ENCODE results near the gene VPS26B.
"Not testable (repeated sequence)": the region's sequence is repeated elsewhere in the genome, so short reads cannot be mapped to it uniquely, and the experiment has no call there.

VPS26B gene

DNA sequence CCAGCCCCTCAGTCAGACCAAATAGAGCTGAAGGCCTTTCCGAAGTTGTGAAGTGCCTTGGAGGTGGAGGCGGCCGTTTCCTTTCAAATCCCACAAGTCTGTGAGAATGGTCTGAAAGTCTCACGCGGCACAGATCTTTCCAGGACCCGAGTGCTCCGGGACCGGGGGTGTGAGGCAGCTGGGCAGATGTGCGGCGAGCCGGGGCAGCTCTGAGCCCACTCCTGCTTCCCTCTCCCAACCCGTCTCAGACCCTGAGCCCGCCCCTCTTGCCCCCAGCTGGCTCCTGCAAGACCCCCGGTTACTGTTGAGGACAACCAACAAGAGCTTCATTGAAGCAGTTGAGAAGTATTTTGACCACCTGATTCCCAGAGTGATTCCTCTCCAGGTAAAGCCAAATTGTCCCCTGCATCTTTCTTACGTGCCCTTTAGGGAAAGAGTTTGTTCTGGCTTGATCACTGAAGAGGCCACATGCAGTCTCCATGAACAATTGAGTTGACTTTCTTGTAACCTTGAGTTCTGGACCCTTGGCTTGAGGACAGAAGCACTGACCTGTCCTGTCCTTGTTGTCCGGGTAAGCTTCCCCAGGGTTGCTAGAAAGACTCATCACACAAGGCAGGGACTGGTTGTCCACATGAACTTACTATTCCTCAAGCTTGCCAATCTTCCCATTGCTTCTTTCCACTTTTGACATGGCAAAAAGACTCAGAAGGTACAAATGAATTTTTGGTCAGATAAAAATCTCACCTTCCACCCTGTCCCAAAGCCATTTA, 59.2 kb downstream of the VPS26B start:
- no peak for DNase-seq

DNA sequence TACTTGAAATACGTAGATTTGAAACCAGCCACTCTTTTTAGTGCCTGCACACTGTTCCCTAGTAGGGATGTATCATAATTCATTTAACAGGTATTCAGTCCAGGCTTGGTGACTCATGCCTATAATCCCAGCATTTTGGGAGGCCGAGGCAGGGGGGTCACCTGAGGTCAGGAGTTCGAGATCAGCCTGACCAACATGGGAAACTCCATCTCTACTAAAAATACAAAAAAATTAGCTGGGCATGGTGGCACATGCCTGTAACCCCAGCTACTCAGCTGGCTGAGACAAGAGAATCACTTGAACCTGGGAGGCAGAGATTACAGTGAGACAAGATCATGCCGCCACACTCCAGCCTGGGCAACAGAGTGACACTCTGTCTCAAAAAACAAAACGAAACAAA, 59.9 kb downstream of the VPS26B start:
- not testable (repeated sequence) for DNase-seq

DNA sequence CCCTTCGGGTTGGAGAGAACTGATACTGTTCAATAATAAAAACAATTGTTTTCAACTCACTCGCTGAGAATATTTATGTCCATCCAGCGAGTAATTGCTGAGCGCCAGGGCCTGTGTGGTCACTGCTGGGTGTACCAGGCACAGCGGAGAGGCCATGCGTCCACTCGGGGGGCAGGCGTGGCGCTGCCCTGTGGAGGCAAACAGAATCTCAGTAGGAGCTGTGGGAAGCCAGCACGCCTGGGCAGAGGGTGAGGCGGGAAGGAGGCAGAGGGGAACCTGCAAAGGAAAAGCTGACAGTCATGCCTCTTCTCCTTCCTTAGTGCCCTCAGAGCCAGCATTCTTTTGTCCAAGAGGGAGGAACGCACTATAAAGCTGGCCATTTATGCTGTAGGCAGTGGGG, 63.1 kb downstream of the VPS26B start:
- no peak for DNase-seq

DNA sequence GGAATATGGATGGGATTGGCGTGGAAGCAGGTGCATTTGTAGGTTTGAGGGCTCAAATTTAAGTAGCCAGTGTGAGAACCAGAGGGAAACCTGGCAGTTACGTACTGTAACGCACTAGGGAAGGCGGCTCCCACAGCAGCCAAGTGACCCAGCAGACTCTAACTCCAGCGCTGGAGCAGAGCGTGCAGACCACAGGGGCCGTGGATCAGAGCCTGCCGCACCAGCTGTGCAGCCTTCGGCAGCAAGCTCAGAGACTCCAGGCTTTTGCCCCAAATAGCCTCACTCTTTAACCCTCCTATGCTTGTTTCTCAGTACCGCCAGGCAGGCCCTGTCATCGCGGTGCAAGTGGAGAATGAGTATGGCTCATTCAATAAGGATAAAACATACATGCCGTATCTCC, 64.0 kb downstream of the VPS26B start:
- DNase-seq = no peak

DNA sequence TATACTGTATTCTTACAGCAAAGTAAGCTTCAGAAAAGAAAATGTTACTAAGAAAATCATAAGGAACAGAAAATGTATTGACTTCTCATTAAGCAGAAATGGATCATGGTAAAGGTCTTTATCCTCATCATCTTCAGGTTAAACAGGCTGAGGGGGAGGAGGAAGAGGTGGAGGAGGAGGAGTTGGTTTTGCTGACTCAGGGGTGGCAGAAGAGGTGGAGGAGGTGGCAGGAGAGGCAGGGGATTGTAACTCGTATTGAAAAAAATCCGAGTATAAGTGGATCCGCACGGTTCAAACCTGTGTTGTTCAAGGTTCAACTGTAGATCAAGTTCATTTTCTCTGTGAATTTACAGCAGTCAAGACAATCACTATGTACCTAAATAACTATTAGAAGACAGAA, 64.7 kb downstream of the VPS26B start:
- no peak for DNase-seq

DNA sequence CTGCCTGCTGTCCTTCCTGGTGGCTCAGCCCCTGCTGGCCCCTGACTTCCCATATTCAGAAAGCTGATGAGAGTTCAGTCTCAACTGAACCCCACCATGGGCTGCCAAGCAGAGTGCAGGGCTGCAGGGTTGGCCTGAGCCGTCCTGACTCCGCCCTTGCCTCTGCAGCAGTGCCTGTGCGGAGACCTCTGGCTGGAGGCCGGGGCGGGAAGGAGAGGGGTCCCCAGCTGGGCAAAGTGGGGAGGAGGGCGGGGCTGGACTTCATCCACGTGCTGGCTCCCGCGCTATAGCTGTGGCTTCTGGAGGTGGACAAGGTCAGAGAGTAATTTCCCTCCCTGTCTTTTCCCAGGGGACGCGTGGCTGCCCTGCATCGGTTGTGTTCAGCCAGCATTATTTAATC, 65.3 kb downstream of the VPS26B start:
- DNase-seq = no peak

DNA sequence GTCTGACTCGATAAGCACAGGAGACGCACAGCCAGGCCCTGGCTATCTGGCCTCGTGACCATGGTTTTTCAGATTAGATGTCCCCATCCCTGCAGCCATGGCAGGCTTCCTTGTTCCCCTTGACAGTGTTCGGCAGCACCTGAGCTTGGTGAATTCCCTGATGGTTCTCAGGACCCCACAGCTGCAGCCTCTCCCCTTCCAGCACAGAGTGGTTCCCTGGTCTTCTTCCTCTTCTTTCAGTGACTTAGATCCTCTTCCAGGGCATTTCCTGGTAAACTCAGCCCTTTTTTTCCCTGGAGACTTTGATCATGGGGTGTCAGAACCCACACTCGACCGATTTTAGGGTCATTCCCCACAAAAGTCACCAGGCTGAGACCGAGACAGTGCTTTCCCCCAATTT, 66.2 kb downstream of the VPS26B start:
- no peak for DNase-seq

DNA sequence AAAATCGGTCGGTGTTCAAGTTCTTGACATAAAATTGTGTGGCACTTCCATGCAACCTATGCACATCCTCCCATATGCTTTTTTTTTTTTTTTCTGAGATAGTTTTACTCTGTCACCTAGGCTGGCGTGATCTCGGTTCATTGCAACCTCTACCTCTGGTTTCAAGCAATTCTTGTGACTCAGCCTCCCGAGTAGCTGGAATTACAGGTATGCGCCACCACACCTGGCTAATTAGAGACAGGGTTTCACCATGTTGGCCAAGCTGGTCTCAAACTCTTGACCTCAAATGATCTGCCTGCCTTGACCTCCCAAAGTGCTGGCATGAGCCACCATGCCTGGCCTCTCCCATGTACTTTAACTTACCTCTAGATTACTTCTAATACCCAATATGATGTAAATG, 66.7 kb downstream of the VPS26B start:
- no peak for DNase-seq

DNA sequence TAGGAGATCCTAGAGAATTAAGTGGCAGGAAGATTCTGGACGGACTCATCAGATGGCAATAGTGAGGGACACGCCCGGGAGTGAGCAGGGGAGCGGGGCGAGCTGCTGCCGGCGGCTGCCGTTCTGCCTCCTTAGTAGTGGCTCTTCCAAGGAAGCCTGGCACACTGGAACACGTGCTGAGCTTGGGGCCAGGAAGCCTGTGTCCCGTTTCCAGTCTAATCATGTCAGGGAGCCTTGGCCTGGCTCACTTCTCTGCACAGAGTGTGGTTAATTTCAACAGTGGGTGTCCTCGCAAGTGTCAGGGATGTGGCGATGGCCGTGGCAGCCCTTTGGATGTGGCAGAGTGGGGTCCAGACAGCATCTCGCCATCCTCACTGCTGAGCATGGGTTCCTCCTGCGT, 68.2 kb downstream of the VPS26B start:
- DNase-seq = no peak

DNA sequence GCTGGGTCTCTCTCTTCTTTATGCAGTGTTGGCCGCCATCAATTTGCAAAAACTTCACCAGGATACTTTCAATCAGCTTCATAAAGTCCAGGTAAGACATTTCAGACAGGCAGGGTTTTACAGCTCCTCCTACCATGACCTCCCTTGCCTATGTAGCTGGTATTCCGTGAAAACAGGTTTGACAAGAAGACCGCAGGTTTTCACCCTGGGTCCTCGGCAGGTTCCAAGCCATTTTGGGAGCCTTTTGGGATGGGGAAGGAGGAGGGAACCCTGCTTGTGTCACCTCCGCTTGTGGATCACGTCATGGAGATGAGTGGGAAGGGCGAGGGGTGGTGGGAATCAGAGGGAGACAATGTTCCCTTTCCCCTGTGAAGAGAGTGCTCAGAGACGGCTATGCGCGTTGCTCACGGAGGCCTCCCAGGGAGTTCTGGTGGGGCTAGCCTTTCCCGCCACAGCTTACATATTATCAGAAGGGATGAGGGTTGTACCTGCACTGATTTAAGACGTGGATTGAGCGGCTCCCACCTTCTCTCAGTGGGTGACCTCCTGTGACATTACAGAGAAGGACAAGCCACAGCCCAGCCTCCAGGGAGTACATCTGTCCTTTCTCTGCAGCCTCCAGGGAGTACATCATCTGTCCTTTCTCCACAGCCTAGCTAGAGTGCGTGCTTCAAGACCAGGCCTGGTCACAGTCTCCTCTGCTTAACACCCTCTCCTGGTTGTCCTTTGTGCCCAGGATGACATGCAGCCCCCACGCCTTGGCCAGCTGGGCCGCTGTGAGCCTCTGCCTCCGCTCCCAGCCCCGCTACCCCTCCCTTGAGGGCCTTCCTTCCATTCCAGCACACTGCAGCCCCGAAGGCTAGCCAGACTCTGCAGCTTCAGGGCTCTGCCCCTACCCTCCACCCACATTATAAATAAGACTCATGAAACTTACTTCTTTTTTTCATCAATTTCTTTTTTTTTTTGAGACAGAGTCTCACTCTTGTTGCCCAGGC, 68.9 kb downstream of the VPS26B start:
- no peak for DNase-seq

DNA sequence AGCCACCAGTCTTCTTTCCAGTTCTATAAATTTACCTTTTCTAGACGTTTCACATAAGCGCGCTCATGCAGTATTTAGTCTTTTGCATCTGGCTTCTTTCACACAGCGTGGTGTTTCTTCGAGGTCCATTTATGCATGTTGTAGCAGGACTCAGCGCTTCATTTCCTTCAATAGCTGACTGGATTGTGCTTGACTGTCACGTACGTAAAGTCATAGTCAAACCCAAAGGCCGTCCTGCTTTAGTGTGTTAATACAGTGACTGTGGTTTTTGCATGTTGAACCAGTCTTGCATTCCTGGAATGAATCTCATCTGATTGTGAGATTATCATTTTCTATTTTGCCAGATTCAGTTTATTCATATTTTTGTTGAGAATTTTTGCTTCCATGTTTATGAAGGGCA, 70.2 kb downstream of the VPS26B start:
- DNase-seq = no peak
